Measurements from ENCODE around the gene GON7. TPM values are rescaled to one million over a fixed set of nuclear protein-coding genes. Genes with fewer than 3 reads are reported as not detected.
"Not testable (repeated sequence)": the region's sequence is repeated elsewhere in the genome, so short reads cannot be mapped to it uniquely, and the experiment has no call there.

GON7 gene
- total and polyA plus RNA-seq, 8 donors = 2.9 to 36.0 (median 16.9) TPM

- Histone ChIP-seq H3K36me3 (no peaks in the 10 kb centered on the region), H3K4me1 (no peaks in the 10 kb centered on the region), H3K27me3 (no peaks in the 10 kb centered on the region), H3K27ac (no peak overlapping the region), H3K9me3 (no peaks in the 10 kb centered on the region), H3K4me3 (no peak overlapping the region)
- TF ChIP-seq POLR2AphosphoS5 (IDR thresholded peaks at IDR 0.05) = no peak
- no peak for TF ChIP-seq EP300 (IDR thresholded peaks at IDR 0.05)
- no peak for TF ChIP-seq POLR2A (IDR thresholded peaks at IDR 0.05)
- 58 to 73% (median 69%) methylated on average over 5 of the region's 5 CpGs for WGBS, 5 donors
- DNase-seq = no peak
- intact Hi-C loops (cut with DNase I; ENCODE audit: low total_unique reads) = no loop called here
These were observed 43.3 kb downstream of the GON7 start for GRCh38 chr14:93163564-93163963.

- Histone ChIP-seq H3K36me3 (no peaks in the 10 kb centered on the region), H3K9me3 (no peaks in the 10 kb centered on the region), H3K4me1 (no peaks in the 10 kb centered on the region), H3K27me3 (no peaks in the 10 kb centered on the region), H3K27ac (no peak overlapping the region), H3K4me3 (no peak overlapping the region)
- DNase-seq = no peak
- intact Hi-C loops (cut with DNase I; ENCODE audit: low total_unique reads) = no loop called here
- TF ChIP-seq POLR2A (IDR thresholded peaks at IDR 0.05) (no peak), POLR2AphosphoS5 (IDR thresholded peaks at IDR 0.05) (no peak), EP300 (IDR thresholded peaks at IDR 0.05) (no peak)
- TF ChIP-seq, protein P1, sequence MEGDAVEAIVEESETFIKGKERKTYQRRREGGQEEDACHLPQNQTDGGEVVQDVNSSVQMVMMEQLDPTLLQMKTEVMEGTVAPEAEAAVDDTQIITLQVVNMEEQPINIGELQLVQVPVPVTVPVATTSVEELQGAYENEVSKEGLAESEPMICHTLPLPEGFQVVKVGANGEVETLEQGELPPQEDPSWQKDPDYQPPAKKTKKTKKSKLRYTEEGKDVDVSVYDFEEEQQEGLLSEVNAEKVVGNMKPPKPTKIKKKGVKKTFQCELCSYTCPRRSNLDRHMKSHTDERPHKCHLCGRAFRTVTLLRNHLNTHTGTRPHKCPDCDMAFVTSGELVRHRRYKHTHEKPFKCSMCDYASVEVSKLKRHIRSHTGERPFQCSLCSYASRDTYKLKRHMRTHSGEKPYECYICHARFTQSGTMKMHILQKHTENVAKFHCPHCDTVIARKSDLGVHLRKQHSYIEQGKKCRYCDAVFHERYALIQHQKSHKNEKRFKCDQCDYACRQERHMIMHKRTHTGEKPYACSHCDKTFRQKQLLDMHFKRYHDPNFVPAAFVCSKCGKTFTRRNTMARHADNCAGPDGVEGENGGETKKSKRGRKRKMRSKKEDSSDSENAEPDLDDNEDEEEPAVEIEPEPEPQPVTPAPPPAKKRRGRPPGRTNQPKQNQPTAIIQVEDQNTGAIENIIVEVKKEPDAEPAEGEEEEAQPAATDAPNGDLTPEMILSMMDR (IDR thresholded peaks at IDR 0.05) = no peak
- WGBS, 5 donors = 63 to 84% (median 74%) methylated on average over 4 of the region's 4 CpGs
These were observed 45.4 kb downstream of the GON7 start for GRCh38 chr14:93161411-93161940.

DNA sequence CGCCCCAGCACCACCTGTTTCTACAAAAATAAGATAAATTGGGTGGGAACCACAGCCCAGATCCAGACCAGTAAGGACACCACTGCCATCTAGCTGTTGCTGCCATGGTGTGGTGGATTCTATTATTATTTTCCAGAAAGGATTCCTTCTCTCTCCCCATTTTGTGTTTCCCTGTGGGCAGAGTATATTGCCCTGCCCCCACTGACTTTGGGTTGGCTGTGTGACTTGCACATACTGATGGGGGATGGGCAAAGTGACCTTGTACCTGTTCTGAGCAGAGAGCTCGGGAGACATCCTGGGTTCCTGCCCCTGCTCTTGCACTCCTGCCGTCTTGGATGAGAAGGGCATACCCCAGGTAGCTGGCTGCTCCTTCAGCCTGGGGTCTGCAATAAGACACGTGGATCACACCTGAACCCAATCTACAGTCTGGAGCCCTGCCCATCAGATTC is 46.5 kb downstream of the GON7 start:
- peak in 1 of 2 donors; percentile 53 for DNase-seq
- Histone ChIP-seq H3K4me3 (no peak overlapping the region), H3K36me3 (no peaks in the 10 kb centered on the region), H3K27ac (no peak overlapping the region), H3K4me1 (no peaks in the 10 kb centered on the region), H3K27me3 (no peaks in the 10 kb centered on the region), H3K9me3 (no peaks in the 10 kb centered on the region)
- TF ChIP-seq, protein P1 (IDR thresholded peaks at IDR 0.05) = peak in 3 of 7 experiments; percentile 16 to 42 (median 17)
- no peak for TF ChIP-seq POLR2A (IDR thresholded peaks at IDR 0.05)
- intact Hi-C loops (cut with DNase I; ENCODE audit: low total_unique reads) = no loop called here
- 23 to 40% (median 29%) methylated on average over 4 of the region's 4 CpGs for WGBS, 5 donors

DNA sequence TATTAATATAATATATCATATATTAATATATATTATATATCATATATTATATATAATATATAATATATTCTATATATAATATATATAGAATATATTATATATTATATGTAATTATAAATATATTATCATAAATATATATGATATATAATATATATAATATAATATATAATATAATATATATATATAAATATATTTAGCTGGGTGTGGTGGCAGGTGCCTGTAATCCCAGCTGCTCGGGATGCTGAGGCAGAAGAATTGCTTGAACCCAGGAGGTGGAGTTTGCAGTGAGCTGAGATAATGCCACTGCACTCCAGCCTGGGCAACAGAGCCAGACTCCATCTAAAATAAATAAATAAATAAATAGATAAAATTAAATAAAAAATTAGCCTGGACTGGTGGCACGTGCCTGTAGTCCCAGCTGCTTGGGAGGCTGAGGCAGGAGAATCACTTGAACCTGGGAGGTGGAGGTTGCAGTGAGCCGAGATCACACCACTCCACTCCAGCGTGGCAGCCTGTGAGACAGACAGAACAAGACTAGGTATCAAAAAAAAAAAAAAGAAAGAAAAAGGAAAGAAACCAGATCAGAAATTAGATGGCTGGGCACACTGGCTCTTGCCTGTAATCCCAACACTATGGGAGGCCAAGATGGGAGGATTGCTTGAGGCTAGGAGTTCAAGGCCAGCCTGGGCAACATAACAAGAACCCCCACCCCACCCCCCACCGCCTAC is 47.1 kb downstream of the GON7 start:
- DNase-seq; intact Hi-C loops (cut with DNase I; ENCODE audit: low total_unique reads); H3K9me3 ChIP-seq; H3K4me3 ChIP-seq; H3K4me1 ChIP-seq; H3K36me3 ChIP-seq; H3K27ac ChIP-seq; H3K27me3 ChIP-seq: not testable (repeated sequence)
- 46 to 65% (median 50%) methylated on average over 5 of the region's 5 CpGs for WGBS, 5 donors

GRCh38 chr14:93158349-93158748 is 48.5 kb downstream of the GON7 start:
- WGBS, 5 donors = 74 to 92% (median 90%) methylated on average over 7 of the region's 7 CpGs
- intact Hi-C loops (cut with DNase I; ENCODE audit: low total_unique reads); H3K36me3 ChIP-seq: not testable (repeated sequence)

More at GRCh38 chr14:93158349-93158748, 48.5 kb downstream of the GON7 start:
- DNase-seq, H3K4me3 ChIP-seq, H3K27ac ChIP-seq, H3K4me1 ChIP-seq, H3K9me3 ChIP-seq, H3K27me3 ChIP-seq: not testable (repeated sequence)

All from stomach (tissue), 9 donors.